ENCODE results near the gene ERN1. TPM values are rescaled to one million over a fixed set of nuclear protein-coding genes. Genes with fewer than 3 reads are reported as not detected.
"Not testable (repeated sequence)": the region's sequence is repeated elsewhere in the genome, so short reads cannot be mapped to it uniquely, and the experiment has no call there.

Gene ERN1
- polyA plus RNA-seq, 1 donor: 10.3 TPM

DNA sequence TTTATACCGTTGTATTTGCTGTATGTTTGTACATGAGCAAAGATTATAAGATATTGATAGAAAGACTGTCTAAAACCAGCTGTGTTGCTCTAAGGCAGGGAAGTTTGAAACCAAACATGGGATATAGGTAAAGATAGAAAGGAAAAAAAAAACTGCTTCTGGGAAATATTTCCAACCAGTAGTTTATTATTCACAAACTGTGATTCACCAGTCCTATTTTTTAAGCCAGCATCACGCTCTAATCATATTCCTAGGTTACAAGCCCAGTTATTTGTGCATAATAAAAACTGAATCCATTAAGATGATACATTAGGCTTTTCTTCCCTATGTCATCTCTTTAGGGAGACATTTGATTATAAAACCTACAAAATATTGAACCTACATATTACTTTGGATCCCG is 4.0 kb downstream of the ERN1 start:
- 86% methylated on average over 1 of the region's 3 CpGs for WGBS (ENCODE audit: insufficient coverage, low lambda C conversion rate)
- H3K27me3 ChIP-seq (ENCODE audit: control insufficient read depth, insufficient read depth, low read length): no peaks in the 10 kb centered on the region
- peaks cover 7% of the 10 kb centered on the region for H3K4me1 ChIP-seq (ENCODE audit: control insufficient read depth, insufficient read depth, low read length)
- no peaks in the 10 kb centered on the region for H3K36me3 ChIP-seq (ENCODE audit: control insufficient read depth, insufficient read depth, low read length)
- H3K27ac ChIP-seq (ENCODE audit: low read length): no peak overlapping the region
- no peak for DNase-seq
- no peaks in the 10 kb centered on the region for H3K9me3 ChIP-seq (ENCODE audit: control insufficient read depth, low read depth, low read length)
- H3K4me3 ChIP-seq (ENCODE audit: low read length): no peak overlapping the region

DNA sequence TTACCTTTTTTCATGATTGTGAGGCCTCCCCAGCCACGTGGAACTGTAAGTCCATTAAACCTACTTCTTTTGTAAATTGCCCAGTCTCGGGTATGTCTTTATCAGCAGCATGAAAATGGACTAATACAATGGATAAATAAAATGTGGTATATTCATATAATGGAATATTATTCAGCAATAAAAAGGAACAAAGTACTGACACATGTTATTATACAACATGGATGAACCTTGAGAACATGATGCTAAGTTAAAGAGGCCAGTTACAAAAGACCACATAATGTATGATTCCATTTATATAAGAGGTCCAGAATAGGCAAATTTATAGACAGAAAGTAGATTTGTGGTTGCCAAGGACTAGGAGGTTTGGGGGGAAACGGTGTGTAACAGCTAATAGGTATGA is 5.3 kb downstream of the ERN1 start:
- no peak overlapping the region for H3K4me3 ChIP-seq (ENCODE audit: low read length)
- 100% methylated on average over 2 of the region's 3 CpGs for WGBS (ENCODE audit: insufficient coverage, low lambda C conversion rate)
- no peaks in the 10 kb centered on the region for H3K36me3 ChIP-seq (ENCODE audit: control insufficient read depth, insufficient read depth, low read length)
- no peaks in the 10 kb centered on the region for H3K27me3 ChIP-seq (ENCODE audit: control insufficient read depth, insufficient read depth, low read length)
- H3K4me1 ChIP-seq (ENCODE audit: control insufficient read depth, insufficient read depth, low read length): peaks cover 7% of the 10 kb centered on the region
- no peaks in the 10 kb centered on the region for H3K9me3 ChIP-seq (ENCODE audit: control insufficient read depth, low read depth, low read length)
- no peak overlapping the region for H3K27ac ChIP-seq (ENCODE audit: low read length)
- no peak for DNase-seq

- H3K36me3 ChIP-seq (ENCODE audit: control insufficient read depth, insufficient read depth, low read length): no peaks in the 10 kb centered on the region
- no peak for DNase-seq
- H3K4me1 ChIP-seq (ENCODE audit: control insufficient read depth, insufficient read depth, low read length): peaks cover 4% of the 10 kb centered on the region
- no peaks in the 10 kb centered on the region for H3K27me3 ChIP-seq (ENCODE audit: control insufficient read depth, insufficient read depth, low read length)
- no peak overlapping the region for H3K4me3 ChIP-seq (ENCODE audit: low read length)
- no peaks in the 10 kb centered on the region for H3K9me3 ChIP-seq (ENCODE audit: control insufficient read depth, low read depth, low read length)
- WGBS (ENCODE audit: insufficient coverage, low lambda C conversion rate): 89% methylated on average over 2 of the region's 4 CpGs
- H3K27ac ChIP-seq (ENCODE audit: low read length): no peak overlapping the region
Measured at GRCh38 chr17:64123114-64123513, 6.8 kb downstream of the ERN1 start.

DNA sequence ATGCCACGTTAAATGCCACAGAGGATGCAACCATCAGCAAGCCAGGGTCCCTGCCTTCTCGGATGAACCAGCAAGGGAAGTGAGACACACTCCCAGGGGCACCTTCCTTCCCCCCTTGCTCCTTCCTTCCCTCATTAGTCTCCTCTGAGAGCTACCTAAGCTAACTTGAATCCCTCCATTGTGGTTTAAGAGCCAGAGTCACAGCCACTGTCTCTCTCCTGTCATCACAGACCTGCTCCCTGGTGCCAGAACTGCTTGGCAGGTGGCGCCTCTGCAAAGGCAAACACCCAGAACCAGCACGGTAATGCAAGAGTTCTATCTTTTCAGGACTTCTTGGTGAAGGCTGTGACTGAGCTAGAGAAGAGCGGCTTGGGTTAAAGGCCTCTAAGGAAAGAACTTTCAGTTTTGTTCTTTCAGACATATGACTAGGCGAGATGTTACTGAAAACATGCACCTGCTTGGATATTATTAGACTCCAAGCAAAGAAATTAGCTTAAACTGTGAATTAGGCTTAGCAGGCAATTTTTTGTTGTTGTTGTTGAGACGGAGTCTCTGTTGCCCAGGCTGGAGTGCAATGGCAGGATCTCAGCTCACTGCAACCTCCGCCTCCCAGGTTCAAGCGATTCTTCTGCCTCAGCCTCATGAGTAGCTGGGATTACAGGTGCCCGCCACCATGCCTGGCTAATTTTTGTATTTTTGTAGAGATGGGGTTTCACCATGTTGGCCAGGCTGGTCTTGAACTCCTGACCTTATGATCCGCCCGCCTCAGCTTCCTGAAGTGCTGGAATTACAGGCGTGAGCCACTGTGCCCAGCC is 8.8 kb downstream of the ERN1 start:
- WGBS (ENCODE audit: insufficient coverage, low lambda C conversion rate): no CpG with 5 or more reads among the region's 13 CpGs
- H3K27me3 ChIP-seq (ENCODE audit: control insufficient read depth, insufficient read depth, low read length); H3K4me1 ChIP-seq (ENCODE audit: control insufficient read depth, insufficient read depth, low read length); H3K9me3 ChIP-seq (ENCODE audit: control insufficient read depth, low read depth, low read length); H3K36me3 ChIP-seq (ENCODE audit: control insufficient read depth, insufficient read depth, low read length); H3K4me3 ChIP-seq (ENCODE audit: low read length): not testable (repeated sequence)
- DNase-seq: peak in 1 of 2 donors; percentile 63
- peak overlapping the region; percentile 22 for H3K27ac ChIP-seq (ENCODE audit: low read length)

DNA sequence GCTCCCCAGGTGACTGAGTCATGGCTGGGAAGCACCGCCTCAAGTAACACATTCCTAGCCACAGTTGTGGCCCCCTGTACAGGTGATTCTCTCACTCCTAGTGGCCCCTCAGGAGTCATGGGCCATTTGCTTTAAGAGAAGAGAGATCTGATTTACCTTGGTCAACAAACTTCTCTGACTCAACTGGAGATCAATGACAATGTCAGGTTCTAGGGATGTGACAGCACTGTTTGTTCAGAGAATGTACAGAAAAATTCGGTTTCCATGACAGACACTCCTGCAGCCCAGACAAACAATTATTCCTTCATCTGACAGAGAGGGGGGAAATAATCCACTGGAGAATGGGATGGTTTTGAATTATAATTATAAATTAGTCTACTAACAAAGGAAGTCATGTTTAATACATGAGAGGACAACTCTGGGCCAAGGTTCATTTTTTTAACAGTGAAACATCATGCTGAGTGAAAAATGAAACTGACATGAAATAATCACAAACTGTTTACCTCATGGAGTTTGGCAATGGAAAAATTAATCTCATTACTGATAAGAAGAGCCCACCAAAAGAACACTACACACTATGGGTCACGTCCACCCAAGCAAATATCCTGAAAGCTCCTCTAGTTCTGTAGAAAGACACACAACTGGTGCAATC is 9.7 kb downstream of the ERN1 start:
- Histone ChIP-seq H3K27ac (ENCODE audit: low read length) (no peak overlapping the region), H3K4me1 (ENCODE audit: control insufficient read depth, insufficient read depth, low read length) (peaks cover 4% of the 10 kb centered on the region)

GRCh38 chr17:64117981-64118979 is 11.7 kb downstream of the ERN1 start:
- no peaks in the 10 kb centered on the region for H3K36me3 ChIP-seq (ENCODE audit: control insufficient read depth, insufficient read depth, low read length)
- 71% methylated on average over 1 of the region's 10 CpGs for WGBS (ENCODE audit: insufficient coverage, low lambda C conversion rate)
- H3K27ac ChIP-seq (ENCODE audit: low read length): no peak overlapping the region
- DNase-seq: no peak
- H3K27me3 ChIP-seq (ENCODE audit: control insufficient read depth, insufficient read depth, low read length): no peaks in the 10 kb centered on the region
- no peak overlapping the region for H3K4me3 ChIP-seq (ENCODE audit: low read length)
- no peaks in the 10 kb centered on the region for H3K9me3 ChIP-seq (ENCODE audit: control insufficient read depth, low read depth, low read length)
- peaks cover 4% of the 10 kb centered on the region for H3K4me1 ChIP-seq (ENCODE audit: control insufficient read depth, insufficient read depth, low read length)

More for the DNA sequence above, 9.7 kb downstream of the ERN1 start:
- peak in 1 of 2 donors; percentile 55 for DNase-seq
- no peaks in the 10 kb centered on the region for H3K9me3 ChIP-seq (ENCODE audit: control insufficient read depth, low read depth, low read length)
- no peak overlapping the region for H3K4me3 ChIP-seq (ENCODE audit: low read length)
- WGBS (ENCODE audit: insufficient coverage, low lambda C conversion rate): no CpG with 5 or more reads among the region's 3 CpGs
- no peaks in the 10 kb centered on the region for H3K36me3 ChIP-seq (ENCODE audit: control insufficient read depth, insufficient read depth, low read length)
- H3K27me3 ChIP-seq (ENCODE audit: control insufficient read depth, insufficient read depth, low read length): no peaks in the 10 kb centered on the region

- H3K4me3 ChIP-seq (ENCODE audit: low read length): no peak overlapping the region
- no peak for DNase-seq
- H3K27ac ChIP-seq (ENCODE audit: low read length): no peak overlapping the region
- no peaks in the 10 kb centered on the region for H3K27me3 ChIP-seq (ENCODE audit: control insufficient read depth, insufficient read depth, low read length)
- H3K9me3 ChIP-seq (ENCODE audit: control insufficient read depth, low read depth, low read length): no peaks in the 10 kb centered on the region
- WGBS (ENCODE audit: insufficient coverage, low lambda C conversion rate): 64% methylated on average over 3 of the region's 7 CpGs
- H3K4me1 ChIP-seq (ENCODE audit: control insufficient read depth, insufficient read depth, low read length): peaks cover 3% of the 10 kb centered on the region
- H3K36me3 ChIP-seq (ENCODE audit: control insufficient read depth, insufficient read depth, low read length): no peaks in the 10 kb centered on the region
Measured at GRCh38 chr17:64115822-64116534, 14.0 kb downstream of the ERN1 start.

DNA sequence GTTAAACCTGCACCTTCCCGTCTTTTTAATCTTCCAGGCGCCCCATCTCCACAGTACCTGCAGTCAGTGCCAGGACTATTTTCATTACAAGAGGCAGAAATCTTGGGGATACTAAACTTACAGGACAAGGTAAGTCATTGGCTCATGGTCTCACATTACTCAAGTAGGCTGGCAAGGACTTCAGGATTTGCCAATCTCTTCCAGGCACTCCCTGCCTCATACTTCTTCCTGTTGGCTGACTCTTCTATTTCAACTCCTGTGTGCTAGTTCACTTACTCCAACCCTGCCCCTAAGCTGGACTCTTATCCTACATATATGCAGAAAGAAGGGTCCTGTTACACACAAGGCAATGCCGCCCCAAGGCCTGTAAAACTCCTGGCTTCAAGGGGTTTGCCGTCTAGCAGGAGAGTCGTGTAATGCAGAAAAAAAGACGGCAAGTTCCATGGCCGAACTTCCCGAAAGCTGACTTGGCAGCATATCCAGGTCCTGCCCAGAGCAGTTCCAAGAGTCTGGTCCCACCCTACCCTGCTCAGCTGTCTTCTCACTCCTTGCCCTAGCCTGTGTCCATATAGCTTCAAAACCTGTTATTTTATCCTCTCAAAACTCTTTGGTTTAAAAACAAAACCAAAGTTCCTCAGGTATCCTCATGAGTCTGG is 14.8 kb downstream of the ERN1 start:
- Histone ChIP-seq H3K4me1 (ENCODE audit: control insufficient read depth, insufficient read depth, low read length) (no peaks in the 10 kb centered on the region), H3K36me3 (ENCODE audit: control insufficient read depth, insufficient read depth, low read length) (no peaks in the 10 kb centered on the region), H3K27me3 (ENCODE audit: control insufficient read depth, insufficient read depth, low read length) (no peaks in the 10 kb centered on the region), H3K9me3 (ENCODE audit: control insufficient read depth, low read depth, low read length) (no peaks in the 10 kb centered on the region), H3K4me3 (ENCODE audit: low read length) (no peak overlapping the region), H3K27ac (ENCODE audit: low read length) (no peak overlapping the region)
- WGBS (ENCODE audit: insufficient coverage, low lambda C conversion rate): no CpG with 5 or more reads among the region's 8 CpGs
- no peak for DNase-seq

DNA sequence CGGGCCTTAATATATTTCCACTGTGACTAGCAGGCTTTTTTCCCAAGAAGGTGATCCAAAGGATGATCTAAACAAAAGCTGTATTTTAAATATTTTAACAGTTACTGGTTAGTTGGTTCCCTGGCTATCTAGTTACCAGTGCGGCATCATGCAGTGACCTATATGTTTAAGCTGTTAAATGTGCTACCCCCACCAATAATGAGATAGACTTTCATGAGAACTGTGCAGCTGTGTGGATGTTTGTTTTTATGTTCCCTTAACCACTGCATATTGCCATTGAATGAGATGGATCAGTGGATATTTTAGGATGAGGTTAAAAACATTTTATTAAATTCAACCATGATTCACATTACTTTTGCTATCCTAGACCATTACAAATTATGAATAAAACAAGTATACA is 16.9 kb downstream of the ERN1 start:
- no peaks in the 10 kb centered on the region for H3K27me3 ChIP-seq (ENCODE audit: control insufficient read depth, insufficient read depth, low read length)
- no peak overlapping the region for H3K27ac ChIP-seq (ENCODE audit: low read length)
- no peak overlapping the region for H3K4me3 ChIP-seq (ENCODE audit: low read length)
- no peaks in the 10 kb centered on the region for H3K4me1 ChIP-seq (ENCODE audit: control insufficient read depth, insufficient read depth, low read length)
- H3K9me3 ChIP-seq (ENCODE audit: control insufficient read depth, low read depth, low read length): no peaks in the 10 kb centered on the region
- H3K36me3 ChIP-seq (ENCODE audit: control insufficient read depth, insufficient read depth, low read length): no peaks in the 10 kb centered on the region
- no CpG with 5 or more reads among the region's 2 CpGs for WGBS (ENCODE audit: insufficient coverage, low lambda C conversion rate)
- no peak for DNase-seq
